Prostate gland (tissue), 2 donors: ENCODE results near the gene KDM4B. TPM values are rescaled to one million over a fixed set of nuclear protein-coding genes. Genes with fewer than 3 reads are reported as not detected.

ENCODE experiments used
- DNase-seq: peaks from one replicate; pipeline ENCODE4 v3.0.0-alpha.2; 2019; ENCODE audit warnings: low spot score
- H3K27ac ChIP-seq, 2 donors: fragments of 200-600 bp; sonication (generic); 2 replicates each; pipeline ENCODE4 v1.5.1; 2017 to 2019
- H3K27me3 ChIP-seq: fragments of 200-600 bp; sonication (generic); replicated peaks from 2 replicates; pipeline ENCODE4 v1.5.1; 2019; ENCODE audit not compliant: insufficient read depth
- H3K36me3 ChIP-seq, 2 donors: fragments of 200-600 bp; sonication (generic); 1 replicate in 1 of 2; 2 replicates in 1 of 2; pipeline versions ENCODE4 v1.5.1 to v1.8.1; 2017 to 2019
- H3K4me1 ChIP-seq: fragments of 200-600 bp; sonication (generic); replicated peaks from 2 replicates; pipeline ENCODE4 v1.5.1; 2019
- H3K4me3 ChIP-seq, 2 donors: fragments of 200-600 bp; sonication (generic); 2 replicates each; pipeline ENCODE4 v1.5.1; 2017 to 2019
- H3K9me3 ChIP-seq: fragments of 200-600 bp; sonication (generic); 2 replicates; pipeline ENCODE4 v1.5.1; 2017
- CTCF ChIP-seq, 4 experiments: fragments of 200-600 bp in 2 of 4; fragments of 450-650 bp in 2 of 4; sonication (generic) in 2 of 4; IDR thresholded peaks; 1 replicate in 3 of 4; 2 replicates in 1 of 4; pipeline ENCODE4 v1.5.1; 2016 to 2019; ENCODE audit warnings: antibody characterized with exemption in 4 of 4, mild to moderate bottlenecking in 2 of 4, moderate library complexity in 2 of 4
- POLR2A ChIP-seq: fragments of 450-650 bp; IDR thresholded peaks from one replicate; pipeline ENCODE4 v1.6.1; 2016; ENCODE audit warnings: antibody characterized with exemption, mild to moderate bottlenecking
- POLR2AphosphoS5 ChIP-seq: sonication (generic); formaldehyde crosslinking; IDR thresholded peaks from one replicate; pipeline ENCODE4 v1.6.1; 2017; ENCODE audit warnings: antibody characterized with exemption
- WGBS: methylation state at CpG from one replicate; pipeline ENCODE4 v1.1.5; 2018; 5-methylcytosine and 5-hydroxymethylcytosine counted together
- intact Hi-C: fragments of 100-400 bp; cut with DNase I; formaldehyde crosslinking; loops from one replicate; pipeline ENCODE4 v1.14.2; 2022
- total RNA-seq, 2 donors: library from RNA; depleted of rRNA; stranded (reverse); fragments of >200 nt; gene quantifications; one replicate each; pipeline ENCODE4 v1.1.0, GENCODE V29; 2016

The KDM4B gene
- total RNA-seq, 2 donors from 2014 or later, result 74.6 to 136 TPM

GRCh38 chr19:5125376-5125775 is 156.5 kb downstream of the KDM4B start:
- 86% methylated on average over 7 of the region's 17 CpGs for WGBS
- Histone ChIP-seq H3K4me3 (no peak overlapping the region), H3K4me1 (peaks cover 4% of the 10 kb centered on the region), H3K27ac (no peak overlapping the region), H3K36me3 (peaks cover 2 to 11% of the 10 kb centered on the region in 2 donors), H3K27me3 (no peaks in the 10 kb centered on the region), H3K9me3 (no peaks in the 10 kb centered on the region)
- TF ChIP-seq CTCF (IDR thresholded peaks at IDR 0.05) (no peak), POLR2A (no peak), POLR2AphosphoS5 (no peak)
- DNase-seq, result no peak
- intact Hi-C loops, result no loop called here

- Histone ChIP-seq H3K27ac (no peak overlapping the region), H3K4me1 (peaks cover 4% of the 10 kb centered on the region), H3K9me3 (no peaks in the 10 kb centered on the region), H3K27me3 (no peaks in the 10 kb centered on the region), H3K4me3 (no peak overlapping the region), H3K36me3 (peaks cover 2 to 11% of the 10 kb centered on the region in 2 donors)
- 61% methylated on average over 17 of the region's 21 CpGs for WGBS
- TF ChIP-seq POLR2A, result no peak
- TF ChIP-seq POLR2AphosphoS5, result no peak
- no peak for TF ChIP-seq CTCF (IDR thresholded peaks at IDR 0.05)
- DNase-seq, result no peak
- intact Hi-C loops, result no loop called here
Measured at GRCh38 chr19:5125797-5126497, 157.0 kb downstream of the KDM4B start.

- WGBS, result 91% methylated on average over 24 of the region's 26 CpGs
- no peak overlapping the region for H3K27ac ChIP-seq
- H3K36me3 ChIP-seq, result peaks cover 2 to 11% of the 10 kb centered on the region in 2 donors
- no peaks in the 10 kb centered on the region for H3K9me3 ChIP-seq
- no peak overlapping the region for H3K4me3 ChIP-seq
- intact Hi-C loops, result no loop called here
- H3K27me3 ChIP-seq, result no peaks in the 10 kb centered on the region
- DNase-seq, result no peak
- H3K4me1 ChIP-seq, result peaks cover 4% of the 10 kb centered on the region
- TF ChIP-seq POLR2AphosphoS5, result no peak
- TF ChIP-seq CTCF (IDR thresholded peaks at IDR 0.05), result no peak
- TF ChIP-seq POLR2A, result no peak
Measured at GRCh38 chr19:5126498-5127223, 157.7 kb downstream of the KDM4B start.

- peak overlapping the region in 1 of 2 donors; percentile 6 for H3K27ac ChIP-seq
- no peaks in the 10 kb centered on the region for H3K27me3 ChIP-seq
- H3K36me3 ChIP-seq, result peaks cover under 1 to 5% of the 10 kb centered on the region in 2 donors
- intact Hi-C loops, result no loop called here
- WGBS, result 73% methylated on average over 9 of the region's 12 CpGs
- peaks cover 9% of the 10 kb centered on the region for H3K4me1 ChIP-seq
- H3K4me3 ChIP-seq, result no peak overlapping the region
- no peaks in the 10 kb centered on the region for H3K9me3 ChIP-seq
- no peak for DNase-seq
- TF ChIP-seq POLR2A, result no peak
- TF ChIP-seq CTCF (IDR thresholded peaks at IDR 0.05), result no peak
- TF ChIP-seq POLR2AphosphoS5, result no peak
Measured at GRCh38 chr19:5127717-5128116, 158.8 kb downstream of the KDM4B start.
